ENCODE results near the gene ANO2. TPM values are rescaled to one million over a fixed set of nuclear protein-coding genes. Genes with fewer than 3 reads are reported as not detected.
A peak's percentile ranks its signal among the peaks of the same experiment; 100 is the strongest.
"Not testable (repeated sequence)": the region's sequence is repeated elsewhere in the genome, so short reads cannot be mapped to it uniquely, and the experiment has no call there.

ANO2 gene
- polyA plus RNA-seq, 4 donors: 0.31 to 6.2 TPM; not detected in 2

DNA sequence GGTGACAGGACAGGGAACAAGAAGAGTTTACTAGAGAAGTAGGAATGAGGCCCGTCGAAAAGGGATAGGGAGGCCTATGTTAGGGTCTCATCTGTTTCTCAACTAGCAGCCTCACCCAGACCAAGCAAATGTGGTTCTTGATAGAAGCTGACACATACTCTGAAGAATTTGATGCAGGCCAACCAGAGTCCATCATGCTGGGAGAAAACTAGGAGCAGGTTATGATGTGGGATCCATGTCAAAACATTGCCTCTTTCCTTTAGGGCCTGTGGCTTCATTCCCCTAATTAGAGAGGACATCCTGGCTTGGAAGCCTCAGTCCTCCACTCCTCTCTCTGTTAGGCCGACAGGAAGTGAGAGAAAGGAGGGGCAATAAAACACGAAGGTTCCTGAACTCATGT is 390.3 kb downstream of the ANO2 start:
- DNase-seq (no peak), FAIRE-seq (no peak)
- Histone ChIP-seq H3K9me3 (ENCODE audit: control insufficient read depth in 2 of 2, insufficient read depth in 1 of 2, low read depth in 1 of 2, low read length in 1 of 2) (peaks cover 0 to 3% of the 10 kb centered on the region in 2 donors), H3K36me3 (ENCODE audit: control insufficient read depth in 3 of 3, insufficient read depth in 2 of 3, low read depth in 1 of 3, low read length in 3 of 3) (no peaks in the 10 kb centered on the region), H3K4me3 (ENCODE audit: low read depth in 1 of 3, low read length in 3 of 3) (no peak overlapping the region), H3K27ac (ENCODE audit: low read depth in 1 of 3, low read length in 2 of 3) (no peak overlapping the region), H3K4me1 (ENCODE audit: control insufficient read depth in 3 of 3, insufficient read depth in 2 of 3, low read depth in 1 of 3, low read length in 2 of 3) (no peaks in the 10 kb centered on the region), H3K27me3 (ENCODE audit: control insufficient read depth in 3 of 3, insufficient read depth in 3 of 3, low read length in 3 of 3) (no peaks in the 10 kb centered on the region)
- WGBS, 3 donors: 57 to 65% (median 59%) methylated on average over 4 of the region's 4 CpGs

DNA sequence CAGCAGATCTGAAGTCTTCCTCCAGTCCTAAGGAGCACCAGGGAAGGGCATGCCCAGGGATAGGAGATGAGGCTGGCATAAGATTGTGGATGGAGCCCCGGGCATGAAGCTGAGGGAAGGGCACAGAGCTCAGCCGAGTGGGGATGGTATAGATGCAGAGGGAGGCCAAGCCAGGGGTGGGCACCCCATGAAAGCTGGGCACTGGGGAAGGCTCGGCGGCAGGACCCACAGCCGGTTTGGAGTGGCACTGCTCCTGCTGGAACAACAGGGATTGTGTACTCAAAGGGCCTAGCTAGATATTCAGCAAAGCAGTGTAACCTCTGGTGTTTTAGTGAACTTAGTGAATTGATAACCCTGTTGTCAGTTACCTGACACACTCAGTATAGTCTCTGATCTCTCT is 396.0 kb downstream of the ANO2 start:
- Histone ChIP-seq H3K4me3 (ENCODE audit: low read depth in 1 of 3, low read length in 3 of 3) (no peak overlapping the region), H3K36me3 (ENCODE audit: control insufficient read depth in 3 of 3, insufficient read depth in 2 of 3, low read depth in 1 of 3, low read length in 3 of 3) (no peaks in the 10 kb centered on the region), H3K27ac (ENCODE audit: low read depth in 1 of 3, low read length in 2 of 3) (no peak overlapping the region), H3K27me3 (ENCODE audit: control insufficient read depth in 3 of 3, insufficient read depth in 3 of 3, low read length in 3 of 3) (no peaks in the 10 kb centered on the region), H3K4me1 (ENCODE audit: control insufficient read depth in 3 of 3, insufficient read depth in 2 of 3, low read depth in 1 of 3, low read length in 2 of 3) (peaks cover 0 to 13% (median 0%) of the 10 kb centered on the region in 3 donors), H3K9me3 (ENCODE audit: control insufficient read depth in 2 of 2, insufficient read depth in 1 of 2, low read depth in 1 of 2, low read length in 1 of 2) (peaks cover 0 to 4% of the 10 kb centered on the region in 2 donors)
- WGBS, 3 donors: 53 to 81% (median 64%) methylated on average over 5 of the region's 5 CpGs
- no peak for FAIRE-seq
- DNase-seq: no peak

DNA sequence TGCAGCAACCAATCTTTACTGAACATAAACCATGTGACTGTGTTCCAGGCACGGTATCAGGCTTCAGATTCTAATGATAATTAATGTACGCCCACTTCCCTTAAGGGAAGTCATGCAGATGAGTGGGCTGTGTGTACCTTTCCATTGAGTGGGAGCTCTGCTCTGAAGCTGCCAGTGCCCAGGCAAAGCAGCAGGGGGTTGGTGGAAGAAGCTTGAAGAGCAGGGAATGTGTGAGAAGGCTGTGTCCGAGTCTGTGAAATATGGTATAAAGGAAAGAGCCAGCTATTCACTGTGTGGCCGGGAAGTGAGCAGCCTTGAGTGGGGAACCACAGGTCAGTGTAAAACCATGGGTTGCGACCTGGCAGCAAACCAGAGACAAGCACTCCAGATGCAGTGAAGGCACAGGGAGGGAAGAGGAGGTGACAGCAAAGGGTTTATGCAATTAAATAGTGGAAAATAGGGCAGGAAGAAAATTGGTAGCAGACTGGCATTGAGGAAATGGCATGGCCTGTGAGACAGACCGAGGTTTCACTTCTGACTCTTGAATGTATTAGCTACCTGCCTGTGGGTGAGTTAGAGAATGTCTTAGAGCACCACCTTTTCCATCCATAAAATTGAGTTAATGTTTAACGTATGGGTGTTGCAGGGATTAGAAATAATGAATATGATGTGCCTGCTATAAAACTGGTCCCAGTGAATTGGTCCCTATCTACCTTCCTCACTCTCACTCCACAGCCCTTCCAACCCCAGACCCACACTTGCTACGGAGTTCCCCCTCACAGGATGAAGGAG is 396.7 kb downstream of the ANO2 start:
- FAIRE-seq (no peak), DNase-seq (peak; percentile 82 to 90)
- peaks cover 0 to 13% (median 0%) of the 10 kb centered on the region in 3 donors for H3K4me1 ChIP-seq (ENCODE audit: control insufficient read depth in 3 of 3, insufficient read depth in 2 of 3, low read depth in 1 of 3, low read length in 2 of 3)
- H3K4me3 ChIP-seq (ENCODE audit: low read depth in 1 of 3, low read length in 3 of 3): no peak overlapping the region
- no peaks in the 10 kb centered on the region for H3K36me3 ChIP-seq (ENCODE audit: control insufficient read depth in 3 of 3, insufficient read depth in 2 of 3, low read depth in 1 of 3, low read length in 3 of 3)
- H3K27ac ChIP-seq (ENCODE audit: low read depth in 1 of 3, low read length in 2 of 3): peak overlapping the region; percentile 40 to 89 (median 53)
- 9 to 52% (median 29%) methylated on average over 8 of the region's 8 CpGs for WGBS, 3 donors
- H3K9me3 ChIP-seq (ENCODE audit: control insufficient read depth in 2 of 2, insufficient read depth in 1 of 2, low read depth in 1 of 2, low read length in 1 of 2): peaks cover 0 to 4% of the 10 kb centered on the region in 2 donors
- H3K27me3 ChIP-seq (ENCODE audit: control insufficient read depth in 3 of 3, insufficient read depth in 3 of 3, low read length in 3 of 3): no peaks in the 10 kb centered on the region

DNA sequence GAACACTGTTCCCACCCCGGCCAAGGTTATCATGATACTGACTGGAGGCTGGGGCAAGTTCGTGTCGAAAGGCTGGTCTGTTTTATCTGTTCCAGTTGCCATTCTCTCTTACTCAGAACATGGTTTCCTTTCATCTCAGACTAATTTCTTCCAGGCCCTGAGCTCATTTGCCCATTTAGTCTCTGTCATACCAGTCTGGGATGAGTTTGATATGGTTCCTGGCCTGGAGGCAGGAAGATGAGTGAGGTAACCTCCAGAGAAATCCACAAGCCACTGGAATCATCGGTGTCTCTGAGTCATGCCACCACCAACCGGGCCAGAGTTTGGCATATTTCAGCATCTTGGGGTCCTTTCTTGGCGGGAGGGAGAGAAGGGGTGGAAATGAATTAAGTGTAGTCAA is 398.4 kb downstream of the ANO2 start:
- Histone ChIP-seq H3K36me3 (ENCODE audit: control insufficient read depth in 3 of 3, insufficient read depth in 2 of 3, low read depth in 1 of 3, low read length in 3 of 3) (no peaks in the 10 kb centered on the region), H3K27me3 (ENCODE audit: control insufficient read depth in 3 of 3, insufficient read depth in 3 of 3, low read length in 3 of 3) (no peaks in the 10 kb centered on the region), H3K9me3 (ENCODE audit: control insufficient read depth in 2 of 2, insufficient read depth in 1 of 2, low read depth in 1 of 2, low read length in 1 of 2) (peaks cover 0 to 4% of the 10 kb centered on the region in 2 donors), H3K27ac (ENCODE audit: low read depth in 1 of 3, low read length in 2 of 3) (no peak overlapping the region), H3K4me1 (ENCODE audit: control insufficient read depth in 3 of 3, insufficient read depth in 2 of 3, low read depth in 1 of 3, low read length in 2 of 3) (peaks cover 0 to 13% (median 0%) of the 10 kb centered on the region in 3 donors), H3K4me3 (ENCODE audit: low read depth in 1 of 3, low read length in 3 of 3) (no peak overlapping the region)
- 89 to 94% (median 92%) methylated on average over 6 of the region's 6 CpGs for WGBS, 3 donors
- FAIRE-seq (no peak), DNase-seq (no peak)

DNA sequence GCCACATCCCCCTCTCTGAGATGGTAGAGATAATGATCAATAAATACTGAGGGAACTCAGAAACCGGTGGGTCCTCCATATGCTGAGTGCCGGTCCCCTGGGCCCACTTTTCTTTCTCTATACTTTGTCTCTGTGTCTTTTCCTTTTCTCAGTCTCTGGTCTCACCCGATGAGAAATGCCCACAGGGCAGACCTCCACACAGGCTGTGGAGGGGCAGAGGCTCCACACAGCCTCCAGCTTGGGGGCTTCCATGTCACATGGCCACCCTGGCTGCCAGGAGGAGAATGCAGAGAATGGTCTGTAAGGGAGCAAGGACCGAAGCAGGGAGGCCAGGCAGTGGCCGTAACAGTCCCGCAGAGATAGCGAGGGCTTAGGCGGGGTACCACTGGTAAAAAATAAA is 407.3 kb downstream of the ANO2 start:
- no peak for FAIRE-seq
- Histone ChIP-seq H3K36me3 (ENCODE audit: control insufficient read depth in 3 of 3, insufficient read depth in 2 of 3, low read depth in 1 of 3, low read length in 3 of 3) (no peaks in the 10 kb centered on the region), H3K9me3 (ENCODE audit: control insufficient read depth in 2 of 2, insufficient read depth in 1 of 2, low read depth in 1 of 2, low read length in 1 of 2) (no peaks in the 10 kb centered on the region), H3K4me1 (ENCODE audit: control insufficient read depth in 3 of 3, insufficient read depth in 2 of 3, low read depth in 1 of 3, low read length in 2 of 3) (no peaks in the 10 kb centered on the region), H3K27ac (ENCODE audit: low read depth in 1 of 3, low read length in 2 of 3) (no peak overlapping the region), H3K4me3 (ENCODE audit: low read depth in 1 of 3, low read length in 3 of 3) (no peak overlapping the region), H3K27me3 (ENCODE audit: control insufficient read depth in 3 of 3, insufficient read depth in 3 of 3, low read length in 3 of 3) (no peaks in the 10 kb centered on the region)
- 90 to 94% (median 92%) methylated on average over 8 of the region's 8 CpGs for whole genome bisulfite sequencing, 3 donors
- no peak for DNase-seq

- DNase-seq; H3K4me1 ChIP-seq (ENCODE audit: control insufficient read depth in 3 of 3, insufficient read depth in 2 of 3, low read depth in 1 of 3, low read length in 2 of 3); H3K4me3 ChIP-seq (ENCODE audit: low read depth in 1 of 3, low read length in 3 of 3); FAIRE-seq; H3K27me3 ChIP-seq (ENCODE audit: control insufficient read depth in 3 of 3, insufficient read depth in 3 of 3, low read length in 3 of 3); H3K27ac ChIP-seq (ENCODE audit: low read depth in 1 of 3, low read length in 2 of 3); H3K36me3 ChIP-seq (ENCODE audit: control insufficient read depth in 3 of 3, insufficient read depth in 2 of 3, low read depth in 1 of 3, low read length in 3 of 3); H3K9me3 ChIP-seq (ENCODE audit: control insufficient read depth in 2 of 2, insufficient read depth in 1 of 2, low read depth in 1 of 2, low read length in 1 of 2): not testable (repeated sequence)
- 57 to 68% (median 62%) methylated on average over 13 of the region's 13 CpGs for WGBS, 3 donors
Measured at GRCh38 chr12:5537026-5537615, 407.9 kb downstream of the ANO2 start.

GRCh38 chr12:5535541-5535940 is 409.5 kb downstream of the ANO2 start:
- peaks cover 0 to 6% of the 10 kb centered on the region in 2 donors for H3K9me3 ChIP-seq (ENCODE audit: control insufficient read depth in 2 of 2, insufficient read depth in 1 of 2, low read depth in 1 of 2, low read length in 1 of 2)
- H3K36me3 ChIP-seq (ENCODE audit: control insufficient read depth in 3 of 3, insufficient read depth in 2 of 3, low read depth in 1 of 3, low read length in 3 of 3): no peaks in the 10 kb centered on the region
- no peak overlapping the region for H3K4me3 ChIP-seq (ENCODE audit: low read depth in 1 of 3, low read length in 3 of 3)
- H3K27ac ChIP-seq (ENCODE audit: low read depth in 1 of 3, low read length in 2 of 3): no peak overlapping the region
- H3K27me3 ChIP-seq (ENCODE audit: control insufficient read depth in 3 of 3, insufficient read depth in 3 of 3, low read length in 3 of 3): no peaks in the 10 kb centered on the region
- WGBS, 3 donors: 80 to 94% (median 82%) methylated on average over 3 of the region's 3 CpGs
- DNase-seq (no peak), FAIRE-seq (no peak)
- H3K4me1 ChIP-seq (ENCODE audit: control insufficient read depth in 3 of 3, insufficient read depth in 2 of 3, low read depth in 1 of 3, low read length in 2 of 3): no peaks in the 10 kb centered on the region

GRCh38 chr12:5534426-5535199 is 410.4 kb downstream of the ANO2 start:
- 87 to 88% (median 88%) methylated on average over 10 of the region's 10 CpGs for WGBS, 3 donors
- no peak overlapping the region for H3K27ac ChIP-seq (ENCODE audit: low read depth in 1 of 3, low read length in 2 of 3)
- DNase-seq (no peak), FAIRE-seq (no peak)
- H3K4me3 ChIP-seq (ENCODE audit: low read depth in 1 of 3, low read length in 3 of 3): no peak overlapping the region
- H3K27me3 ChIP-seq (ENCODE audit: control insufficient read depth in 3 of 3, insufficient read depth in 3 of 3, low read length in 3 of 3): no peaks in the 10 kb centered on the region
- H3K4me1 ChIP-seq (ENCODE audit: control insufficient read depth in 3 of 3, insufficient read depth in 2 of 3, low read depth in 1 of 3, low read length in 2 of 3): no peaks in the 10 kb centered on the region
- no peaks in the 10 kb centered on the region for H3K36me3 ChIP-seq (ENCODE audit: control insufficient read depth in 3 of 3, insufficient read depth in 2 of 3, low read depth in 1 of 3, low read length in 3 of 3)
- H3K9me3 ChIP-seq (ENCODE audit: control insufficient read depth in 2 of 2, insufficient read depth in 1 of 2, low read depth in 1 of 2, low read length in 1 of 2): peaks cover 0 to 6% of the 10 kb centered on the region in 2 donors

All from small intestine (tissue), 7 donors.